H1 (cell line): ENCODE data around the gene EXTL1. TPM values are rescaled to one million over a fixed set of nuclear protein-coding genes. Genes with fewer than 3 reads are reported as not detected.

Source experiments
- EGR1 ChIP-seq: IDR thresholded peaks from 2 replicates; pipeline ENCODE4 v1.6.1; 2011; ENCODE audit warnings: low read depth, low read length, borderline replicate concordance
- EZH2 ChIP-seq: fragments of 200-600 bp; sonication (generic); IDR thresholded peaks from 2 replicates; pipeline ENCODE4 v1.7.1; 2012; ENCODE audit warnings: low read depth, mild to moderate bottlenecking, moderate library complexity, low read length, inconsistent platforms; ENCODE audit not compliant: severe bottlenecking
- POLR2AphosphoS5 ChIP-seq: IDR thresholded peaks from 2 replicates; pipeline ENCODE4 v1.6.1; 2011; ENCODE audit warnings: low read depth, low read length
- SIN3A ChIP-seq, 2 experiments: IDR thresholded peaks in 1 of 2; conservative IDR thresholded peaks in 1 of 2; 2 replicates each; pipeline ENCODE4 v1.6.1; 2011 to 2012; ENCODE audit warnings: low read length in 2 of 2, improper control_type of control experiment in 1 of 2, low read depth in 1 of 2, mild to moderate bottlenecking in 1 of 2
- polyA plus RNA-seq, 7 experiments: library from polyadenylated mRNA; depleted of rRNA in 3 of 7; stranded (reverse) in 5 of 7; unstranded in 2 of 7; fragments of >200 nt in 5 of 7; fragments of 200-250 nt in 2 of 7; gene quantifications; 1 replicate in 5 of 7; 2 replicates in 1 of 7; 4 replicates in 1 of 7; pipeline versions ENCODE4 v1.2.1 to v1.2.3, GENCODE V29; 2011 to 2013; ENCODE audit warnings: missing spikeins in 2 of 7, mixed read lengths in 2 of 7
- total RNA-seq: library from RNA; stranded (reverse); fragmentation: NEBNext Ultra II Directional; extraction: Animal tissue kit (Norgen Biotek cat#: 25700); gene quantifications from 2 replicates; pipeline ENCODE4 v1.2.1, GENCODE V29; 2021
- TF ChIP-seq, protein P1 (sequence below), 3 experiments: IDR thresholded peaks; 1 replicate in 2 of 3; 2 replicates in 1 of 3; pipeline versions ENCODE4 v1.5.1 to v1.6.1; 2011; ENCODE audit warnings: low read length in 3 of 3, mild to moderate bottlenecking in 3 of 3, inconsistent platforms in 2 of 3, low read depth in 1 of 3, moderate library complexity in 1 of 3; ENCODE audit not compliant: insufficient read depth in 1 of 3; ENCODE audit errors: control extremely low read depth in 1 of 3
- TF ChIP-seq, protein P2 (sequence below): IDR thresholded peaks from 2 replicates; pipeline ENCODE4 v1.6.1; 2012; ENCODE audit warnings: inconsistent platforms

EXTL1 gene
- total and polyA plus RNA-seq, 2 of the 8 experiments (the other 6 are each of a cell fraction or from before 2014, with no cell fraction given), result 0.89 to 1.2 TPM

DNA sequence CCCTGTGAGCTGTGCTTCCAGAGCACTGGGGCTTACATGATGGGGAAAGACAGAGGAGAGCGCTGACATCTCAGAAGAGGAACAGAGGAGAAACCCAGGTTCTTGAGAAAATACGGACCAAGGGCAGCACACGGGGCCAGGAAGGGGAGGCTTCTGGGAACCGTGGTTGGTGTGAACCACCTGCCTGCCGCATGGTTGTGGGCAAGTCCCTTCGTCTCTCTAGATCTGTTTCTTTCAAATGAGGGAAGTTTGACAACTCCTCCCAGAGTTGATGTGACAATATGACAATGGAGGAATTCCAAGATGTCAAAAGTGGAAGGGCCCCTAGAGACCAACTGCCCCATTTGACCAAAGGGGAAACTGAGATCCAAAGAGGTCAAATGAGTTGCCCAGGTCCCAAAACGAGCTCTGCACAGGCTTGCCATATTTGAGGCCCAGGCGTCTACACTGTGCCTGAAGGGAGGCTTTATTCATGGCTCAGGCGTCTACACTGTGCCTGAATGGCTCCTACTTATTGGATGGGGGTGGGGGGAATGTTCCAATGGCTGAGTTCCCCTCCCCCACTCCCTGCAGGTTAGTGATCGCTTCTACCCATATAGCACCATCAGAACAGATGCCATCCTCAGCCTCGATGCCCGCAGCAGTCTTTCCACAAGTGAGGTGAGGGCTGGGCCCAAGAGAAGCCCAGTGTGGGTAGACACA is 11.2 kb downstream of the EXTL1 start (continued):
- TF ChIP-seq, protein P1, sequence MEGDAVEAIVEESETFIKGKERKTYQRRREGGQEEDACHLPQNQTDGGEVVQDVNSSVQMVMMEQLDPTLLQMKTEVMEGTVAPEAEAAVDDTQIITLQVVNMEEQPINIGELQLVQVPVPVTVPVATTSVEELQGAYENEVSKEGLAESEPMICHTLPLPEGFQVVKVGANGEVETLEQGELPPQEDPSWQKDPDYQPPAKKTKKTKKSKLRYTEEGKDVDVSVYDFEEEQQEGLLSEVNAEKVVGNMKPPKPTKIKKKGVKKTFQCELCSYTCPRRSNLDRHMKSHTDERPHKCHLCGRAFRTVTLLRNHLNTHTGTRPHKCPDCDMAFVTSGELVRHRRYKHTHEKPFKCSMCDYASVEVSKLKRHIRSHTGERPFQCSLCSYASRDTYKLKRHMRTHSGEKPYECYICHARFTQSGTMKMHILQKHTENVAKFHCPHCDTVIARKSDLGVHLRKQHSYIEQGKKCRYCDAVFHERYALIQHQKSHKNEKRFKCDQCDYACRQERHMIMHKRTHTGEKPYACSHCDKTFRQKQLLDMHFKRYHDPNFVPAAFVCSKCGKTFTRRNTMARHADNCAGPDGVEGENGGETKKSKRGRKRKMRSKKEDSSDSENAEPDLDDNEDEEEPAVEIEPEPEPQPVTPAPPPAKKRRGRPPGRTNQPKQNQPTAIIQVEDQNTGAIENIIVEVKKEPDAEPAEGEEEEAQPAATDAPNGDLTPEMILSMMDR (IDR thresholded peaks at IDR 0.05; ENCODE audit: control extremely low read depth in 1 of 3, insufficient read depth in 1 of 3, low read depth in 1 of 3, low read length in 3 of 3), result no peak
- no peak for TF ChIP-seq POLR2AphosphoS5
- TF ChIP-seq EZH2, result peak; percentile 2
- no peak for TF ChIP-seq SIN3A (conservative IDR thresholded peaks at IDR 0.05 in 1 of 2, IDR thresholded peaks at IDR 0.05 in 1 of 2; ENCODE audit: low read depth in 1 of 2, low read length in 2 of 2)
- TF ChIP-seq EGR1, result no peak
- TF ChIP-seq, protein P2, sequence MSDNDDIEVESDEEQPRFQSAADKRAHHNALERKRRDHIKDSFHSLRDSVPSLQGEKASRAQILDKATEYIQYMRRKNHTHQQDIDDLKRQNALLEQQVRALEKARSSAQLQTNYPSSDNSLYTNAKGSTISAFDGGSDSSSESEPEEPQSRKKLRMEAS, result peak; percentile 42
